Peyer's patch (tissue), 4 donors: ENCODE data around the gene S100A11. TPM values are rescaled to one million over a fixed set of nuclear protein-coding genes. Genes with fewer than 3 reads are reported as not detected.

ENCODE experiments used
- DNase-seq, 3 donors: peaks; one replicate each; pipeline ENCODE4 v3.0.0-alpha.2; 2017 to 2019
- H3K27ac ChIP-seq, 4 donors: fragments of 200-600 bp; sonication (generic); one replicate each; pipeline ENCODE4 v1.5.1; 2016 to 2019
- H3K27me3 ChIP-seq, 2 donors: fragments of 200-600 bp; sonication (generic); one replicate each; pipeline ENCODE4 v1.5.1; 2019
- H3K36me3 ChIP-seq, 3 donors: fragments of 200-600 bp; sonication (generic); one replicate each; pipeline ENCODE4 v1.5.1; 2016 to 2019
- H3K4me1 ChIP-seq, 4 donors: fragments of 200-600 bp; sonication (generic); one replicate each; pipeline ENCODE4 v1.5.1; 2016 to 2019
- H3K4me3 ChIP-seq, 4 donors: fragments of 200-600 bp; sonication (generic); 1 replicate in 3 of 4; 2 replicates in 1 of 4; pipeline ENCODE4 v1.5.1; 2016 to 2019; ENCODE audit warnings: mild to moderate bottlenecking in 1 of 4
- H3K9me3 ChIP-seq, 4 donors: fragments of 200-600 bp; sonication (generic); one replicate each; pipeline ENCODE4 v1.5.1; 2016 to 2019; ENCODE audit warnings: mild to moderate bottlenecking in 1 of 4
- CTCF ChIP-seq, 6 experiments: fragments of 450-650 bp in 4 of 6; fragments of 200-600 bp in 2 of 6; sonication (generic) in 1 of 6; IDR thresholded peaks; one replicate each; pipeline ENCODE4 v1.5.1; 2017 to 2019; ENCODE audit warnings: antibody characterized with exemption in 6 of 6, mild to moderate bottlenecking in 3 of 6, moderate library complexity in 1 of 6
- POLR2A ChIP-seq, 2 donors: fragments of 450-650 bp; IDR thresholded peaks; one replicate each; pipeline ENCODE4 v1.5.1; 2017; ENCODE audit warnings: antibody characterized with exemption in 2 of 2, mild to moderate bottlenecking in 2 of 2, moderate library complexity in 2 of 2
- total RNA-seq, 4 donors: library from RNA; depleted of rRNA; stranded (reverse); fragments of >200 nt; gene quantifications; one replicate each; pipeline ENCODE4 v1.1.0, GENCODE V29; 2016

S100A11 gene
- total RNA-seq, 4 donors from 2014 or later, result 33.3 to 75.1 (median 72.0) TPM

GRCh38 chr1:152000964-152001630 is 35.7 kb downstream of the S100A11 start:
- peaks cover 0 to under 1% (median 0%) of the 10 kb centered on the region in 4 donors for H3K4me1 ChIP-seq
- no peak for DNase-seq
- no peak for TF ChIP-seq CTCF (IDR thresholded peaks at IDR 0.05)
- TF ChIP-seq POLR2A (IDR thresholded peaks at IDR 0.05), result no peak
- H3K9me3 ChIP-seq, result no peaks in the 10 kb centered on the region
- H3K4me3 ChIP-seq, result no peak overlapping the region
- no peaks in the 10 kb centered on the region for H3K27me3 ChIP-seq
- no peaks in the 10 kb centered on the region for H3K36me3 ChIP-seq
- peak overlapping the region in 1 of 4 donors; percentile 36 for H3K27ac ChIP-seq

GRCh38 chr1:151998611-151999362 is 38.0 kb downstream of the S100A11 start:
- no peaks in the 10 kb centered on the region for H3K27me3 ChIP-seq
- peaks cover 0 to 16% (median 0%) of the 10 kb centered on the region in 4 donors for H3K4me1 ChIP-seq
- H3K36me3 ChIP-seq, result no peaks in the 10 kb centered on the region
- H3K4me3 ChIP-seq, result no peak overlapping the region
- H3K27ac ChIP-seq, result no peak overlapping the region
- TF ChIP-seq POLR2A (IDR thresholded peaks at IDR 0.05) (no peak), CTCF (IDR thresholded peaks at IDR 0.05) (no peak)
- DNase-seq, result no peak
- H3K9me3 ChIP-seq, result no peaks in the 10 kb centered on the region

- Histone ChIP-seq H3K9me3 (no peaks in the 10 kb centered on the region), H3K4me3 (no peak overlapping the region), H3K27me3 (no peaks in the 10 kb centered on the region), H3K36me3 (no peaks in the 10 kb centered on the region), H3K4me1 (peaks cover 0 to 17% (median 3%) of the 10 kb centered on the region in 4 donors), H3K27ac (no peak overlapping the region)
- no peak for DNase-seq
- TF ChIP-seq POLR2A (IDR thresholded peaks at IDR 0.05), result no peak
- no peak for TF ChIP-seq CTCF (IDR thresholded peaks at IDR 0.05)
Observed at GRCh38 chr1:151997284-151997570, 39.6 kb downstream of the S100A11 start.

- Histone ChIP-seq H3K27ac (no peak overlapping the region), H3K36me3 (no peaks in the 10 kb centered on the region), H3K27me3 (no peaks in the 10 kb centered on the region), H3K4me1 (peaks cover 0 to 31% (median 8%) of the 10 kb centered on the region in 4 donors), H3K4me3 (no peak overlapping the region), H3K9me3 (no peaks in the 10 kb centered on the region)
- no peak for DNase-seq
- TF ChIP-seq POLR2A (IDR thresholded peaks at IDR 0.05) (no peak), CTCF (IDR thresholded peaks at IDR 0.05) (no peak)
Observed at GRCh38 chr1:151995774-151996173, 41.0 kb downstream of the S100A11 start.

- Histone ChIP-seq H3K27ac (peak overlapping the region in 3 of 4 donors; percentile 31 to 89 (median 33)), H3K36me3 (no peaks in the 10 kb centered on the region), H3K4me1 (peaks cover 4 to 39% (median 8%) of the 10 kb centered on the region in 4 donors), H3K4me3 (no peak overlapping the region), H3K27me3 (no peaks in the 10 kb centered on the region), H3K9me3 (no peaks in the 10 kb centered on the region)
- no peak for DNase-seq
- no peak for TF ChIP-seq CTCF (IDR thresholded peaks at IDR 0.05)
- no peak for TF ChIP-seq POLR2A (IDR thresholded peaks at IDR 0.05)
Observed at GRCh38 chr1:151994956-151995355, 41.8 kb downstream of the S100A11 start.
